ENCODE measurements around the gene COPS6. TPM values are rescaled to one million over a fixed set of nuclear protein-coding genes. Genes with fewer than 3 reads are reported as not detected.

Gene COPS6
- total RNA-seq, 4 donors from 2014 or later = 43.7 to 56.4 (median 50.6) TPM

DNA sequence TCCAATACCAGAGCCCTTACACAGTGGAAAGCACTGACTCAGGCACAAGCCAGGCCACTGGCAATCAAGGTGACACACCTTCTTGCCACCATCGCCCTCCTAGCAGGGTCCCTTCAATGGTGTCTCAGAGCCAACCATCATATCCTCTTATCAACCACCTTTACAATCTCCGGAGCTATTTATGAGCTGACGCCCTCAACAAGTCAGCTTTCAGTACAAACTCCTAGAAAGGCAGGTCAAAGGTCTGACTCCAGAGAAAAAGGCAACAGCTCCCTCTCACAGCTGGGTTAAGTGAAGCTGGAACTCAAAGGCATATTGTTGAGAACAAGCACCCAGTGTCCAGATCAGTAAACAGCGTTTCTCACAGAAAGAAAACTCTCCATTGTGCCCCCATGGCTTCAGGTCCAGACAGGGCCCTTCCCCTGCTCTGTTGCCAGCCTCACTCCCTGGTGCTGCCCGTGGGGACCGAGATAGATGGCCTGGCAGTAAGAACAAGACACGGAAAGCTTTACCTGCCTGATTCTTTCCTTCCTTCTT is 9.7 kb upstream of the COPS6 start:
- no peak for DNase-seq (ENCODE audit: low spot score in 2 of 2)
- Histone ChIP-seq H3K4me1 (peaks cover 0 to 52% (median 31%) of the 10 kb centered on the region in 4 donors), H3K27ac (peak overlapping the region in 2 of 4 donors; percentile 52 to 94), H3K9me3 (no peaks in the 10 kb centered on the region), H3K4me3 (no peak overlapping the region), H3K36me3 (peaks cover 5 to 54% (median 20%) of the 10 kb centered on the region in 3 donors), H3K27me3 (no peaks in the 10 kb centered on the region)
- TF ChIP-seq, protein P1, sequence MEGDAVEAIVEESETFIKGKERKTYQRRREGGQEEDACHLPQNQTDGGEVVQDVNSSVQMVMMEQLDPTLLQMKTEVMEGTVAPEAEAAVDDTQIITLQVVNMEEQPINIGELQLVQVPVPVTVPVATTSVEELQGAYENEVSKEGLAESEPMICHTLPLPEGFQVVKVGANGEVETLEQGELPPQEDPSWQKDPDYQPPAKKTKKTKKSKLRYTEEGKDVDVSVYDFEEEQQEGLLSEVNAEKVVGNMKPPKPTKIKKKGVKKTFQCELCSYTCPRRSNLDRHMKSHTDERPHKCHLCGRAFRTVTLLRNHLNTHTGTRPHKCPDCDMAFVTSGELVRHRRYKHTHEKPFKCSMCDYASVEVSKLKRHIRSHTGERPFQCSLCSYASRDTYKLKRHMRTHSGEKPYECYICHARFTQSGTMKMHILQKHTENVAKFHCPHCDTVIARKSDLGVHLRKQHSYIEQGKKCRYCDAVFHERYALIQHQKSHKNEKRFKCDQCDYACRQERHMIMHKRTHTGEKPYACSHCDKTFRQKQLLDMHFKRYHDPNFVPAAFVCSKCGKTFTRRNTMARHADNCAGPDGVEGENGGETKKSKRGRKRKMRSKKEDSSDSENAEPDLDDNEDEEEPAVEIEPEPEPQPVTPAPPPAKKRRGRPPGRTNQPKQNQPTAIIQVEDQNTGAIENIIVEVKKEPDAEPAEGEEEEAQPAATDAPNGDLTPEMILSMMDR (IDR thresholded peaks at IDR 0.05) = no peak
- peak in 1 of 2 donors; percentile 15 for TF ChIP-seq EP300 (IDR thresholded peaks at IDR 0.05)
- 34 to 49% methylated on average over 7 of the region's 7 CpGs for WGBS, 2 donors

DNA sequence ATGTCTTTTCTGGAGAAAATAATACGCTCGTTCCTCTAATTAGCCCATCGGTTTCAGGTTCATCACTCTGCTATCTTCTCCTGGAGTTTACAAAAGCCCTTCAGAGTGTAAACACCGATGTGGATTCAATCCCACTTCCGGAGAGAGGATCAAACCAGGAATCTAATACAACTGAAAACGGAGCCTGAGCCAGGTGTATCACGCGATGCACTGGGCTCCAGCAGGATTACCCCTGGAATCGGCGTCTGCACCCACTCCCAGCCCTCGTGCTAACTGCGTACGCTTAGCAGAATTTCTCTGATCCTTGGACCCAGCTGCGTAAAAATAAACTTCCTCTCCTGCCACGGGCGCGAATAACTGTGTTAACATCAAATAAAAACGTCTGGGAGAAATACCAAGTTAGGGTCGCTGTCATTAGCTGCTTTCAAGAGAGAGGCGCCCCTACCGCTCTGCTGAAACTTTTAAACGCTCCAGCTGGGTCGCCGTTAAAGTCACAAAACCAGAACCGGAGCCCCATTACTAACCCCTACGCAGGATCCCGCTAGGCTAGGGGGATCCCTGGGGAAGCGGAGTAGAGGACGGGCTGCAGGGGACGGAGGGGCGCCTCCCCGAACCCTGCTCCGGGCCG is 7.7 kb upstream of the COPS6 start:
- Histone ChIP-seq H3K4me3 (peak overlapping the region; percentile 71 to 96 (median 74)), H3K9me3 (no peaks in the 10 kb centered on the region), H3K27ac (peak overlapping the region; percentile 44 to 94 (median 84)), H3K36me3 (peaks cover 5 to 35% (median 11%) of the 10 kb centered on the region in 3 donors), H3K27me3 (no peaks in the 10 kb centered on the region), H3K4me1 (peaks cover 0 to 52% (median 31%) of the 10 kb centered on the region in 4 donors)
- WGBS, 2 donors = 1 to 2% methylated on average over 24 to 28 of the region's 34 CpGs
- TF ChIP-seq EP300 (IDR thresholded peaks at IDR 0.05) (no peak), POLR2A (IDR thresholded peaks at IDR 0.05) (no peak)
- TF ChIP-seq, protein P1 (IDR thresholded peaks at IDR 0.05) = no peak
- DNase-seq (ENCODE audit: low spot score in 2 of 2) = no peak

DNA sequence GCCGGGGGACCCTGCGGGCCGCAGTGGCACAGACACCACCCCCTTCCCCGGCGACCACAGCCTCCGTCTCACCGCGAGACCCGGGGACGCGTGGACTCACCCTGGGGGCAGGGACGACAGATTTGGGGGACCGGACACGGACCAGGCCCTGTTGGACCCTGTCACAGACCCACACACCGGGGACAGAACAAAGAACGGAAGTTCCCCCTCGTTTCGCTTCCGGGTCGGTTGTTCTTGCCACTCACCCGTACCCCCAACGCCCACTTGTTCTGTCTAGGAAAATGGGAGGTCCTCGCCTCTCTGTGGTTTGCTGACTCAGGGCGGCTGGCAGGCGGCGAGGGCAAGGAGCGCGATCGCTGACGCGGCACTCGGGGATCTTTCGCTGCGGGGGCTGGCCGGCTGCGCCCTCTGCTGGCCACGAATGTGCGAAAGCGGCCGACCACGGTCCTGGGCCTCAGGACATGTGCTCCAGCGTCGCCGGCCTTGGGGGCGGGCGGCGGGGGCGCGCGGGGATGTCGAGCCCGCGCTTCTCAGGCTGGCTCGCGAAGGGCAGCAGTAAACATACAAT is 7.2 kb upstream of the COPS6 start, which contains the start of gene ZNF3:
Gene ZNF3 (minus strand): TSS at position 189 of the 568 bp plus-strand sequence. CDS start 4,366 bp downstream, outside the sequence.
- peaks cover 5 to 29% (median 6%) of the 10 kb centered on the region in 3 donors for H3K36me3 ChIP-seq
- peak; percentile 96 to 97 for DNase-seq (ENCODE audit: low spot score in 2 of 2)
- H3K27ac ChIP-seq = peak within 1 kb of the TSS; percentile 44 to 94 (median 84)
- H3K27me3 ChIP-seq = no peaks in the 10 kb centered on the region
- peak within 1 kb of the TSS; percentile 71 to 96 (median 74) for H3K4me3 ChIP-seq
- TF ChIP-seq POLR2A (IDR thresholded peaks at IDR 0.05) (peak; percentile 14 to 52), EP300 (IDR thresholded peaks at IDR 0.05) (peak in 1 of 2 donors; percentile 95)
- TF ChIP-seq, protein P1 (IDR thresholded peaks at IDR 0.05) = peak; percentile 92 to 98 (median 96)
- 1% methylated on average over 39 to 54 of the region's 55 CpGs for WGBS, 2 donors
- H3K4me1 ChIP-seq = peaks cover 0 to 52% (median 31%) of the 10 kb centered on the region in 4 donors
- H3K9me3 ChIP-seq = no peaks in the 10 kb centered on the region

DNA sequence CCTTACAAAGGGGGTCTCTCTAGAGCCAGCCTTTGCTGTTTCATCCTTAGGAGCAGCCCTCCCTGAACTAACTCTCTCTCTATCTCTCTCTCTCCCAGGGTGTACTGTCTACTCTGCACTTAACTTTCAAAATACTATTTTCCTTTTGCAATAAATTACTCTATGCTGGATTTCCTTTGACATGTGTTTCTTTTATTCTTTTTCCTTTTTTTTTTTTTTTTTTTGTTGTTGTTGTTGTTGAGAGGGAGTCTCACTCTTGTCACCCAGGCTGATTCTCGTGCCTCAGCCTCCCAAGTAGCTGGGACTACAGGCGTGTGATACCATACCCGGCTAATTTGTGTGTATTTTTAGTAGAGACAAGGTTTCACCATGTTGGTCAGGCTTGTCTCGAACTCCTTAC is 5.8 kb upstream of the COPS6 start:
- Histone ChIP-seq H3K9me3 (no peaks in the 10 kb centered on the region), H3K27me3 (no peaks in the 10 kb centered on the region), H3K4me3 (no peak overlapping the region), H3K36me3 (peaks cover 0 to 15% (median 0%) of the 10 kb centered on the region in 3 donors), H3K27ac (peak overlapping the region in 1 of 4 donors; percentile 76), H3K4me1 (peaks cover 0 to 45% (median 31%) of the 10 kb centered on the region in 4 donors)
- WGBS, 2 donors = 64 to 67% methylated on average over 4 of the region's 4 CpGs
- TF ChIP-seq, protein P1 (IDR thresholded peaks at IDR 0.05) = no peak
- TF ChIP-seq POLR2A (IDR thresholded peaks at IDR 0.05) = no peak
- no peak for TF ChIP-seq EP300 (IDR thresholded peaks at IDR 0.05)
- no peak for DNase-seq (ENCODE audit: low spot score in 2 of 2)

DNA sequence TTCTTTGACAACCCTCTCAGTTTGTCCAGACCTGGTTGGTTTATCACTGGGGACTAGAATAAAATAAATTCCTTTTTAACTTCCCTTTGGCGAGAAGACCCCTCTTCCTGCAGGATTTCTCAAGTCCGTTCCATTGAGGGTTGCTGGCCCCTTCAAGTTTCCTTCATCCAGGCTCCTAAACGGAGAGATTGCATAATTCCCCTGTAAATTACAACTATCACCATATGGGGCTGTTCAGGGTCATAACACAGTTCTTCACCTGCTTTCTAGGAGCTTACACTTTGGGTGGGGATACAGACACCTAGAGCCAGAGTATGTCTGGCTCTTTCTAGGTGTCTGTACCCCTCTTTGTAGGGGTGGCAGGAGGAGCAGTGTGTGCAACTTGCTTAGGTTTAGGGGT is 3.3 kb upstream of the COPS6 start:
- 46 to 60% methylated on average over 3 of the region's 3 CpGs for WGBS, 2 donors
- Histone ChIP-seq H3K9me3 (no peaks in the 10 kb centered on the region), H3K4me3 (no peak overlapping the region), H3K27me3 (no peaks in the 10 kb centered on the region), H3K27ac (no peak overlapping the region), H3K36me3 (peaks cover 0 to 5% (median 0%) of the 10 kb centered on the region in 3 donors), H3K4me1 (peaks cover 0 to 39% (median 22%) of the 10 kb centered on the region in 4 donors)
- no peak for TF ChIP-seq POLR2A (IDR thresholded peaks at IDR 0.05)
- no peak for TF ChIP-seq EP300 (IDR thresholded peaks at IDR 0.05)
- TF ChIP-seq, protein P1 (IDR thresholded peaks at IDR 0.05) = no peak
- DNase-seq (ENCODE audit: low spot score in 2 of 2) = no peak
